ENCODE data around the gene PDE3A. TPM values are rescaled to one million over a fixed set of nuclear protein-coding genes. Genes with fewer than 3 reads are reported as not detected.

The PDE3A gene
- total and polyA plus RNA-seq, 10 of the 15 experiments (the other 5 are each of a cell fraction or from before 2014, with no cell fraction given) = 0.01 to 2.6 (median 1.5) TPM

DNA sequence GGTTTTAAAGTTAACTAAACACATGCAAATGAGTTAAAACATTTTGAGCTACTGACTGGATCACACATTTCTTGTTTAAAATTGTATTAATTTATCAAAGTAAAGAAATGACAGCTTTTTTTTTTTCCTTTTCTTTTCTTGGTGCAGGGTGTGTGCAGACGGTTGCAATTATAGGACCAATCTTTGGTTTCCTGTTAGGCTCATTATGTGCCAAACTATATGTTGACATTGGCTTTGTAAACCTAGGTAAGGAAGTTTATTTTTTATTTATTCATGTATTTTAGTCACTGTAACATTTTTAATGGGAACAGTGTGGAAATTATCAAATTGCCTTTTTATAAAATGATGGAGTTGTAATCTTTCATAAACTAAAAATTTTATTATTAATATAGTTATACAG is 348.6 kb downstream of the PDE3A start:
- no peaks in the 10 kb centered on the region for H3K4me1 ChIP-seq (ENCODE audit: control insufficient read depth, insufficient read depth, low read length)
- SMC1A ChIA-PET (ENCODE audit: uncharacterized antibody, unreplicated experiment) = no interaction called here
- H4K20me1 ChIP-seq (ENCODE audit: control insufficient read depth, insufficient read depth) = no peaks in the 10 kb centered on the region
- TF ChIP-seq SMAD1 (IDR thresholded peaks at IDR 0.05; ENCODE audit: low read depth, partially characterized antibody) (no peak), FOXK2 (IDR thresholded peaks at IDR 0.05) (no peak), EED (IDR thresholded peaks at IDR 0.05; ENCODE audit: low read depth) (no peak), ZBED1 (IDR thresholded peaks at IDR 0.05; ENCODE audit: borderline replicate concordance) (no peak), ZBTB4 (CRISPR knock-in tag; IDR thresholded peaks at IDR 0.05) (no peak), BHLHE40 (IDR thresholded peaks at IDR 0.05; ENCODE audit: borderline replicate concordance in 1 of 2, low read depth in 2 of 2, low read length in 1 of 2) (no peak), ESRRA (IDR thresholded peaks at IDR 0.05; ENCODE audit: low read length) (no peak), NFXL1 (IDR thresholded peaks at IDR 0.05; ENCODE audit: borderline replicate concordance) (no peak), POLR2AphosphoS5 (IDR thresholded peaks at IDR 0.05; ENCODE audit: low read length) (no peak), SUZ12 (IDR thresholded peaks at IDR 0.05; ENCODE audit: unreplicated experiment) (no peak), ZZZ3 (IDR thresholded peaks at IDR 0.05; ENCODE audit: control insufficient read depth, insufficient read length, low read depth) (no peak), HDAC2 (IDR thresholded peaks at IDR 0.05) (no peak), PML (IDR thresholded peaks at IDR 0.05; ENCODE audit: low read length) (no peak), CREB1 (IDR thresholded peaks at IDR 0.05; ENCODE audit: low read depth) (no peak), IKZF2 (IDR thresholded peaks at IDR 0.05) (no peak), ATF7 (IDR thresholded peaks at IDR 0.05; ENCODE audit: low read depth) (no peak), CBX5 (IDR thresholded peaks at IDR 0.05; ENCODE audit: low read depth) (no peak)
- TF ChIP-seq, protein P1, sequence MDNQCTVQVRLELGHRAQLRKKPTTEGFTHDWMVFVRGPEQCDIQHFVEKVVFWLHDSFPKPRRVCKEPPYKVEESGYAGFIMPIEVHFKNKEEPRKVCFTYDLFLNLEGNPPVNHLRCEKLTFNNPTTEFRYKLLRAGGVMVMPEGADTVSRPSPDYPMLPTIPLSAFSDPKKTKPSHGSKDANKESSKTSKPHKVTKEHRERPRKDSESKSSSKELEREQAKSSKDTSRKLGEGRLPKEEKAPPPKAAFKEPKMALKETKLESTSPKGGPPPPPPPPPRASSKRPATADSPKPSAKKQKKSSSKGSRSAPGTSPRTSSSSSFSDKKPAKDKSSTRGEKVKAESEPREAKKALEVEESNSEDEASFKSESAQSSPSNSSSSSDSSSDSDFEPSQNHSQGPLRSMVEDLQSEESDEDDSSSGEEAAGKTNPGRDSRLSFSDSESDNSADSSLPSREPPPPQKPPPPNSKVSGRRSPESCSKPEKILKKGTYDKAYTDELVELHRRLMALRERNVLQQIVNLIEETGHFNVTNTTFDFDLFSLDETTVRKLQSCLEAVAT (IDR thresholded peaks at IDR 0.05) = no peak
- TF ChIP-seq, protein P2, sequence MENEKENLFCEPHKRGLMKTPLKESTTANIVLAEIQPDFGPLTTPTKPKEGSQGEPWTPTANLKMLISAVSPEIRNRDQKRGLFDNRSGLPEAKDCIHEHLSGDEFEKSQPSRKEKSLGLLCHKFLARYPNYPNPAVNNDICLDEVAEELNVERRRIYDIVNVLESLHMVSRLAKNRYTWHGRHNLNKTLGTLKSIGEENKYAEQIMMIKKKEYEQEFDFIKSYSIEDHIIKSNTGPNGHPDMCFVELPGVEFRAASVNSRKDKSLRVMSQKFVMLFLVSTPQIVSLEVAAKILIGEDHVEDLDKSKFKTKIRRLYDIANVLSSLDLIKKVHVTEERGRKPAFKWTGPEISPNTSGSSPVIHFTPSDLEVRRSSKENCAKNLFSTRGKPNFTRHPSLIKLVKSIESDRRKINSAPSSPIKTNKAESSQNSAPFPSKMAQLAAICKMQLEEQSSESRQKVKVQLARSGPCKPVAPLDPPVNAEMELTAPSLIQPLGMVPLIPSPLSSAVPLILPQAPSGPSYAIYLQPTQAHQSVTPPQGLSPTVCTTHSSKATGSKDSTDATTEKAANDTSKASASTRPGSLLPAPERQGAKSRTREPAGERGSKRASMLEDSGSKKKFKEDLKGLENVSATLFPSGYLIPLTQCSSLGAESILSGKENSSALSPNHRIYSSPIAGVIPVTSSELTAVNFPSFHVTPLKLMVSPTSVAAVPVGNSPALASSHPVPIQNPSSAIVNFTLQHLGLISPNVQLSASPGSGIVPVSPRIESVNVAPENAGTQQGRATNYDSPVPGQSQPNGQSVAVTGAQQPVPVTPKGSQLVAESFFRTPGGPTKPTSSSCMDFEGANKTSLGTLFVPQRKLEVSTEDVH (IDR thresholded peaks at IDR 0.05; ENCODE audit: low read depth, partially characterized antibody) = no peak
- ATAC-seq (no peak), DNase-seq (ENCODE audit: low read depth, low spot score) (no peak), FAIRE-seq (no peak)
- H3K4me2 ChIP-seq (ENCODE audit: control insufficient read depth, insufficient read depth) = no peak overlapping the region
- in situ Hi-C loops (cut with MboI) (no loop called here), intact Hi-C loops (cut with micrococcal nuclease; ENCODE audit: unreplicated experiment) (no loop called here)
- CTCF ChIA-PET = no interaction called here
- no peak overlapping the region for H3K4me3 ChIP-seq
- no peaks in the 10 kb centered on the region for H3K9me3 ChIP-seq (replicated peaks; ENCODE audit: control insufficient read depth, insufficient read depth, low read length)
- H3K36me3 ChIP-seq (ENCODE audit: control insufficient read depth in 2 of 2, insufficient read depth in 2 of 2, low read length in 1 of 2) = no peaks in the 10 kb centered on the region
- POLR2A ChIA-PET = no interaction called here
- WGBS (ENCODE audit: insufficient coverage, insufficient replicate concordance, low lambda C conversion rate, missing lambda C conversion rate) = 33% methylated on average over 1 of the region's 1 CpG
- no peaks in the 10 kb centered on the region for H3K79me2 ChIP-seq (ENCODE audit: control insufficient read depth, insufficient read depth, low read length)
- no peak overlapping the region for H2AFZ ChIP-seq (ENCODE audit: control insufficient read depth, low read depth, low read length)
- H3K9ac ChIP-seq (ENCODE audit: control insufficient read depth, insufficient read depth, low read length) = no peak overlapping the region
- RAD21 ChIA-PET (ENCODE audit: unreplicated experiment) = no interaction called here
- H3K27me3 ChIP-seq (replicated peaks in 1 of 2; ENCODE audit: control insufficient read depth in 2 of 2, insufficient read depth in 2 of 2, low read length in 1 of 2) = no peaks in the 10 kb centered on the region
- no peak overlapping the region for H3K27ac ChIP-seq (ENCODE audit: control insufficient read depth, insufficient read depth)
- BruUV-seq (replicated peaks) = no TSS peak
